WTC11 (cell line): ENCODE results near the gene MZT1. TPM values are rescaled to one million over a fixed set of nuclear protein-coding genes. Genes with fewer than 3 reads are reported as not detected.

Source experiments
- ATAC-seq: fragments of 200-7000 bp; cut with Tn5 transposase; 2 replicates; pipeline ENCODE4 v1.10.0; 2021; ENCODE audit warnings: mild to moderate bottlenecking, moderate library complexity
- CTCF ChIA-PET: fragments of 300-600 bp; sonication (Branson Sonifier 250); formaldehyde crosslinking; loops from one replicate; lab custom pipeline; 2021; ENCODE audit warnings: antibody characterized with exemption; lab: Charles Lee
- POLR2A ChIA-PET: fragments of 350-600 bp; sonication (Branson Sonifier 250); formaldehyde crosslinking; loops from one replicate; lab custom pipeline; 2021; ENCODE audit warnings: antibody characterized with exemption; lab: Charles Lee
- DNase-seq: peaks from one replicate; pipeline ENCODE4 v3.0.0; 2021; ENCODE audit warnings: low spot score
- H3K27ac Mint-ChIP-seq: 2 replicates; pipeline ENCODE4 v1.8.0; 2021; ENCODE audit warnings: mixed read lengths
- H3K27me3 Mint-ChIP-seq: 2 replicates; pipeline ENCODE4 v1.8.0; 2021; ENCODE audit warnings: low read depth, mild to moderate bottlenecking, moderate library complexity, mixed read lengths
- H3K36me3 Mint-ChIP-seq: 2 replicates; pipeline ENCODE4 v1.8.0; 2021; ENCODE audit warnings: mixed read lengths
- H3K4me1 Mint-ChIP-seq: 2 replicates; pipeline ENCODE4 v1.8.0; 2022; ENCODE audit warnings: mixed read lengths
- H3K4me3 Mint-ChIP-seq: 2 replicates; pipeline ENCODE4 v1.8.0; 2021; ENCODE audit warnings: mild to moderate bottlenecking, moderate library complexity, mixed read lengths
- H3K9me3 Mint-ChIP-seq: 2 replicates; pipeline ENCODE4 v1.8.0; 2021; ENCODE audit warnings: mixed read lengths
- CREB1 ChIP-seq: sonication (generic); formaldehyde crosslinking; IDR thresholded peaks from 2 replicates; pipeline ENCODE4 v1.8.0; 2023; ENCODE audit warnings: mild to moderate bottlenecking, missing genetic modification reagents
- ESRRA ChIP-seq: sonication (generic); formaldehyde crosslinking; IDR thresholded peaks from 2 replicates; pipeline ENCODE4 v1.8.1; 2022; ENCODE audit warnings: mild to moderate bottlenecking, missing genetic modification reagents, borderline replicate concordance
- ETV6 ChIP-seq: sonication (generic); formaldehyde crosslinking; IDR thresholded peaks from 2 replicates; pipeline ENCODE4 v1.8.1; 2022; ENCODE audit warnings: mild to moderate bottlenecking, missing genetic modification reagents
- FOXP1 ChIP-seq: sonication (generic); formaldehyde crosslinking; IDR thresholded peaks from 2 replicates; pipeline ENCODE4 v1.8.0; 2022; ENCODE audit warnings: missing genetic modification reagents, mild to moderate bottlenecking, moderate library complexity, borderline replicate concordance
- NFE2L1 ChIP-seq: sonication (generic); formaldehyde crosslinking; IDR thresholded peaks from 2 replicates; pipeline ENCODE4 v1.8.1; 2023; ENCODE audit warnings: missing genetic modification reagents
- RELA ChIP-seq: sonication (generic); formaldehyde crosslinking; IDR thresholded peaks from 2 replicates; pipeline ENCODE4 v1.8.1; 2022; ENCODE audit warnings: missing genetic modification reagents, mild to moderate bottlenecking, borderline replicate concordance
- SOX15 ChIP-seq: fragments of 250-450 bp; sonication (Bioruptor Pico); IDR thresholded peaks from 2 replicates; pipeline ENCODE4 v1.9.0; 2021; ENCODE audit warnings: mild to moderate bottlenecking
- TEAD1 ChIP-seq: sonication (generic); formaldehyde crosslinking; IDR thresholded peaks from 2 replicates; pipeline ENCODE4 v1.8.0; 2022; ENCODE audit warnings: mild to moderate bottlenecking, missing genetic modification reagents
- TP53 ChIP-seq: sonication (generic); formaldehyde crosslinking; IDR thresholded peaks from 2 replicates; pipeline ENCODE4 v1.8.1; 2023; ENCODE audit warnings: mild to moderate bottlenecking, missing genetic modification reagents
- total RNA-seq: library from RNA; stranded (reverse); gene quantifications from 3 replicates; pipeline ENCODE4 v1.2.3, GENCODE V29; 2021
- TF ChIP-seq, protein P1 (sequence below): sonication (generic); formaldehyde crosslinking; IDR thresholded peaks from 2 replicates; pipeline ENCODE4 v1.8.0; 2023; ENCODE audit warnings: missing genetic modification reagents
- TF ChIP-seq, protein P2 (sequence below): sonication (generic); formaldehyde crosslinking; IDR thresholded peaks from 2 replicates; pipeline ENCODE4 v1.8.1; 2023; ENCODE audit warnings: mild to moderate bottlenecking, missing genetic modification reagents
- TF ChIP-seq, protein P3 (sequence below): fragments of 250-450 bp; sonication (Bioruptor Pico); IDR thresholded peaks from 2 replicates; pipeline ENCODE4 v1.9.0; 2021; ENCODE audit warnings: mild to moderate bottlenecking
- TF ChIP-seq, protein P4 (sequence below): sonication (generic); formaldehyde crosslinking; conservative IDR thresholded peaks from 2 replicates; pipeline ENCODE4 v1.8.1; 2023; ENCODE audit warnings: mild to moderate bottlenecking, low read depth, missing genetic modification reagents, moderate library complexity
- TF ChIP-seq, protein P5 (sequence below): sonication (generic); formaldehyde crosslinking; IDR thresholded peaks from 2 replicates; pipeline ENCODE4 v1.8.1; 2022; ENCODE audit warnings: mild to moderate bottlenecking, moderate library complexity, missing genetic modification reagents
- TF ChIP-seq, protein P6 (sequence below): fragments of 200-600 bp; IDR thresholded peaks from 2 replicates; pipeline ENCODE4 v1.8.0; 2022; ENCODE audit warnings: antibody characterized with exemption
- TF ChIP-seq, protein P7 (sequence below): fragments of 250-450 bp; sonication (Bioruptor Pico); conservative IDR thresholded peaks from 2 replicates; pipeline ENCODE4 v1.9.0; 2021; ENCODE audit warnings: mild to moderate bottlenecking
- TF ChIP-seq, protein P8 (sequence below): sonication (generic); formaldehyde crosslinking; IDR thresholded peaks from 2 replicates; pipeline ENCODE4 v1.8.0; 2023; ENCODE audit warnings: missing genetic modification reagents, mild to moderate bottlenecking, borderline replicate concordance

MZT1 gene
- total RNA-seq, 1 experiment from 2014 or later, result 23.5 TPM

DNA sequence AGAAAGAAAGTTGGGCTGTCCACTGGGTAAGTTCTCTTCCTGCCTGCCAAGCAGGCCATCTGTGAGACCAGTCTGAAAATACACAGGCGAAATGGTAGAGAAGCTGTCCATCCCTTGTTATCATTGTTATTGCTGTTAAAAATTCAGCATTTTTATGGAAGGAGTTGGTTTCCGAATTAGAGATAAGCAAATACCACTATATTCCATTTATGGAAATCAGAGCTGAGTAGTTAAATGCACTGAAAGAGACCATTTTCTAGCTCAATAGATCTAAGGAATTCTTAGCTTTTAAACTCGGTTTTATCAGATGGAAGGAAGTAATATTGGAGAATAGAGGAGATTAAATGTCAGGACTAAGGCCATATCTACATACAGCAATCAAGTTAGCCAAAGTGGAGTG lies 40.7 kb downstream of the MZT1 start:
- no peaks in the 10 kb centered on the region for H3K4me1 Mint-ChIP-seq
- peaks cover 5% of the 10 kb centered on the region; the same call in 1 of the 2 replicates for H3K36me3 Mint-ChIP-seq
- no peaks in the 10 kb centered on the region for H3K27me3 Mint-ChIP-seq
- DNase-seq (no peak), ATAC-seq (no peak)
- H3K27ac Mint-ChIP-seq, result no peak overlapping the region
- peaks cover 19% of the 10 kb centered on the region for H3K9me3 Mint-ChIP-seq
- no peak overlapping the region for H3K4me3 Mint-ChIP-seq
- ChIA-PET POLR2A (no interaction called here), CTCF (no interaction called here)
- TF ChIP-seq NFE2L1 (CRISPR knock-in tag), result no peak
- TF ChIP-seq ESRRA (CRISPR knock-in tag), result no peak
- no peak for TF ChIP-seq SOX15 (CRISPR knock-in tag)
- TF ChIP-seq, protein P1, sequence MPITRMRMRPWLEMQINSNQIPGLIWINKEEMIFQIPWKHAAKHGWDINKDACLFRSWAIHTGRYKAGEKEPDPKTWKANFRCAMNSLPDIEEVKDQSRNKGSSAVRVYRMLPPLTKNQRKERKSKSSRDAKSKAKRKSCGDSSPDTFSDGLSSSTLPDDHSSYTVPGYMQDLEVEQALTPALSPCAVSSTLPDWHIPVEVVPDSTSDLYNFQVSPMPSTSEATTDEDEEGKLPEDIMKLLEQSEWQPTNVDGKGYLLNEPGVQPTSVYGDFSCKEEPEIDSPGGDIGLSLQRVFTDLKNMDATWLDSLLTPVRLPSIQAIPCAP (CRISPR knock-in tag), result no peak
- TF ChIP-seq, protein P2, sequence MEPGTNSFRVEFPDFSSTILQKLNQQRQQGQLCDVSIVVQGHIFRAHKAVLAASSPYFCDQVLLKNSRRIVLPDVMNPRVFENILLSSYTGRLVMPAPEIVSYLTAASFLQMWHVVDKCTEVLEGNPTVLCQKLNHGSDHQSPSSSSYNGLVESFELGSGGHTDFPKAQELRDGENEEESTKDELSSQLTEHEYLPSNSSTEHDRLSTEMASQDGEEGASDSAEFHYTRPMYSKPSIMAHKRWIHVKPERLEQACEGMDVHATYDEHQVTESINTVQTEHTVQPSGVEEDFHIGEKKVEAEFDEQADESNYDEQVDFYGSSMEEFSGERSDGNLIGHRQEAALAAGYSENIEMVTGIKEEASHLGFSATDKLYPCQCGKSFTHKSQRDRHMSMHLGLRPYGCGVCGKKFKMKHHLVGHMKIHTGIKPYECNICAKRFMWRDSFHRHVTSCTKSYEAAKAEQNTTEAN (CRISPR knock-in tag), result no peak
- TF ChIP-seq, protein P3, sequence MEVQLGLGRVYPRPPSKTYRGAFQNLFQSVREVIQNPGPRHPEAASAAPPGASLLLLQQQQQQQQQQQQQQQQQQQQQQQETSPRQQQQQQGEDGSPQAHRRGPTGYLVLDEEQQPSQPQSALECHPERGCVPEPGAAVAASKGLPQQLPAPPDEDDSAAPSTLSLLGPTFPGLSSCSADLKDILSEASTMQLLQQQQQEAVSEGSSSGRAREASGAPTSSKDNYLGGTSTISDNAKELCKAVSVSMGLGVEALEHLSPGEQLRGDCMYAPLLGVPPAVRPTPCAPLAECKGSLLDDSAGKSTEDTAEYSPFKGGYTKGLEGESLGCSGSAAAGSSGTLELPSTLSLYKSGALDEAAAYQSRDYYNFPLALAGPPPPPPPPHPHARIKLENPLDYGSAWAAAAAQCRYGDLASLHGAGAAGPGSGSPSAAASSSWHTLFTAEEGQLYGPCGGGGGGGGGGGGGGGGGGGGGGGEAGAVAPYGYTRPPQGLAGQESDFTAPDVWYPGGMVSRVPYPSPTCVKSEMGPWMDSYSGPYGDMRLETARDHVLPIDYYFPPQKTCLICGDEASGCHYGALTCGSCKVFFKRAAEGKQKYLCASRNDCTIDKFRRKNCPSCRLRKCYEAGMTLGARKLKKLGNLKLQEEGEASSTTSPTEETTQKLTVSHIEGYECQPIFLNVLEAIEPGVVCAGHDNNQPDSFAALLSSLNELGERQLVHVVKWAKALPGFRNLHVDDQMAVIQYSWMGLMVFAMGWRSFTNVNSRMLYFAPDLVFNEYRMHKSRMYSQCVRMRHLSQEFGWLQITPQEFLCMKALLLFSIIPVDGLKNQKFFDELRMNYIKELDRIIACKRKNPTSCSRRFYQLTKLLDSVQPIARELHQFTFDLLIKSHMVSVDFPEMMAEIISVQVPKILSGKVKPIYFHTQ (CRISPR knock-in tag), result no peak
- no peak for TF ChIP-seq RELA (CRISPR knock-in tag)
- TF ChIP-seq, protein P4, sequence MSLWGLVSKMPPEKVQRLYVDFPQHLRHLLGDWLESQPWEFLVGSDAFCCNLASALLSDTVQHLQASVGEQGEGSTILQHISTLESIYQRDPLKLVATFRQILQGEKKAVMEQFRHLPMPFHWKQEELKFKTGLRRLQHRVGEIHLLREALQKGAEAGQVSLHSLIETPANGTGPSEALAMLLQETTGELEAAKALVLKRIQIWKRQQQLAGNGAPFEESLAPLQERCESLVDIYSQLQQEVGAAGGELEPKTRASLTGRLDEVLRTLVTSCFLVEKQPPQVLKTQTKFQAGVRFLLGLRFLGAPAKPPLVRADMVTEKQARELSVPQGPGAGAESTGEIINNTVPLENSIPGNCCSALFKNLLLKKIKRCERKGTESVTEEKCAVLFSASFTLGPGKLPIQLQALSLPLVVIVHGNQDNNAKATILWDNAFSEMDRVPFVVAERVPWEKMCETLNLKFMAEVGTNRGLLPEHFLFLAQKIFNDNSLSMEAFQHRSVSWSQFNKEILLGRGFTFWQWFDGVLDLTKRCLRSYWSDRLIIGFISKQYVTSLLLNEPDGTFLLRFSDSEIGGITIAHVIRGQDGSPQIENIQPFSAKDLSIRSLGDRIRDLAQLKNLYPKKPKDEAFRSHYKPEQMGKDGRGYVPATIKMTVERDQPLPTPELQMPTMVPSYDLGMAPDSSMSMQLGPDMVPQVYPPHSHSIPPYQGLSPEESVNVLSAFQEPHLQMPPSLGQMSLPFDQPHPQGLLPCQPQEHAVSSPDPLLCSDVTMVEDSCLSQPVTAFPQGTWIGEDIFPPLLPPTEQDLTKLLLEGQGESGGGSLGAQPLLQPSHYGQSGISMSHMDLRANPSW, result no peak
- TF ChIP-seq, protein P5, sequence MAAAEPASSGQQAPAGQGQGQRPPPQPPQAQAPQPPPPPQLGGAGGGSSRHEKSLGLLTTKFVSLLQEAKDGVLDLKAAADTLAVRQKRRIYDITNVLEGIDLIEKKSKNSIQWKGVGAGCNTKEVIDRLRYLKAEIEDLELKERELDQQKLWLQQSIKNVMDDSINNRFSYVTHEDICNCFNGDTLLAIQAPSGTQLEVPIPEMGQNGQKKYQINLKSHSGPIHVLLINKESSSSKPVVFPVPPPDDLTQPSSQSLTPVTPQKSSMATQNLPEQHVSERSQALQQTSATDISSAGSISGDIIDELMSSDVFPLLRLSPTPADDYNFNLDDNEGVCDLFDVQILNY (CRISPR knock-in tag), result no peak
- no peak for TF ChIP-seq TP53
- TF ChIP-seq, protein P6, sequence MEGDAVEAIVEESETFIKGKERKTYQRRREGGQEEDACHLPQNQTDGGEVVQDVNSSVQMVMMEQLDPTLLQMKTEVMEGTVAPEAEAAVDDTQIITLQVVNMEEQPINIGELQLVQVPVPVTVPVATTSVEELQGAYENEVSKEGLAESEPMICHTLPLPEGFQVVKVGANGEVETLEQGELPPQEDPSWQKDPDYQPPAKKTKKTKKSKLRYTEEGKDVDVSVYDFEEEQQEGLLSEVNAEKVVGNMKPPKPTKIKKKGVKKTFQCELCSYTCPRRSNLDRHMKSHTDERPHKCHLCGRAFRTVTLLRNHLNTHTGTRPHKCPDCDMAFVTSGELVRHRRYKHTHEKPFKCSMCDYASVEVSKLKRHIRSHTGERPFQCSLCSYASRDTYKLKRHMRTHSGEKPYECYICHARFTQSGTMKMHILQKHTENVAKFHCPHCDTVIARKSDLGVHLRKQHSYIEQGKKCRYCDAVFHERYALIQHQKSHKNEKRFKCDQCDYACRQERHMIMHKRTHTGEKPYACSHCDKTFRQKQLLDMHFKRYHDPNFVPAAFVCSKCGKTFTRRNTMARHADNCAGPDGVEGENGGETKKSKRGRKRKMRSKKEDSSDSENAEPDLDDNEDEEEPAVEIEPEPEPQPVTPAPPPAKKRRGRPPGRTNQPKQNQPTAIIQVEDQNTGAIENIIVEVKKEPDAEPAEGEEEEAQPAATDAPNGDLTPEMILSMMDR, result no peak
- TF ChIP-seq TEAD1 (CRISPR knock-in tag), result no peak
- TF ChIP-seq FOXP1 (CRISPR knock-in tag), result no peak

DNA sequence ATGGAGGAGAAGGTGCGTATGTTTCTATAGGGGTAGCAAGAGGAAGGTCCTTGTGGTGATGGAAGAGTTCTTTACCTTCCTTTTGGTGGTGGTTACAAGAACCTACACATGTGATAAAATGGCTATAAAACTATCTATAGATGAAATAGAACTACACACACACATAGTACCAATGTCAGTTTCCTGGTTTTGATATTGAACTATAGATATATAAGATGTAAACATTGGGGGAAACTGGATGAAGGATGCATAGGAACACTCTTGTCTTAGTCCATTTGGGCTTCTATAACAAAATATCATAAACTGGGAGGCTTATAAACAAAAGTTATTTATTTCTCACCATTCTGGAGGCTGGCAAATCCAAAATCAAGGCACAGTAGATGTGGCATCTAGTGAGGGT lies 47.1 kb downstream of the MZT1 start:
- H3K27ac Mint-ChIP-seq, result no peak overlapping the region
- no peaks in the 10 kb centered on the region for H3K27me3 Mint-ChIP-seq
- H3K4me3 Mint-ChIP-seq, result no peak overlapping the region
- ChIA-PET POLR2A (no interaction called here), CTCF (no interaction called here)
- no peak for DNase-seq
- peaks cover 6% of the 10 kb centered on the region for H3K4me1 Mint-ChIP-seq
- H3K9me3 Mint-ChIP-seq, result peaks cover 10% of the 10 kb centered on the region; the same call in 1 of the 2 replicates
- ATAC-seq, result no peak
- no peaks in the 10 kb centered on the region for H3K36me3 Mint-ChIP-seq
- TF ChIP-seq ETV6 (no peak), CREB1 (CRISPR knock-in tag) (no peak)
- TF ChIP-seq, protein P7, sequence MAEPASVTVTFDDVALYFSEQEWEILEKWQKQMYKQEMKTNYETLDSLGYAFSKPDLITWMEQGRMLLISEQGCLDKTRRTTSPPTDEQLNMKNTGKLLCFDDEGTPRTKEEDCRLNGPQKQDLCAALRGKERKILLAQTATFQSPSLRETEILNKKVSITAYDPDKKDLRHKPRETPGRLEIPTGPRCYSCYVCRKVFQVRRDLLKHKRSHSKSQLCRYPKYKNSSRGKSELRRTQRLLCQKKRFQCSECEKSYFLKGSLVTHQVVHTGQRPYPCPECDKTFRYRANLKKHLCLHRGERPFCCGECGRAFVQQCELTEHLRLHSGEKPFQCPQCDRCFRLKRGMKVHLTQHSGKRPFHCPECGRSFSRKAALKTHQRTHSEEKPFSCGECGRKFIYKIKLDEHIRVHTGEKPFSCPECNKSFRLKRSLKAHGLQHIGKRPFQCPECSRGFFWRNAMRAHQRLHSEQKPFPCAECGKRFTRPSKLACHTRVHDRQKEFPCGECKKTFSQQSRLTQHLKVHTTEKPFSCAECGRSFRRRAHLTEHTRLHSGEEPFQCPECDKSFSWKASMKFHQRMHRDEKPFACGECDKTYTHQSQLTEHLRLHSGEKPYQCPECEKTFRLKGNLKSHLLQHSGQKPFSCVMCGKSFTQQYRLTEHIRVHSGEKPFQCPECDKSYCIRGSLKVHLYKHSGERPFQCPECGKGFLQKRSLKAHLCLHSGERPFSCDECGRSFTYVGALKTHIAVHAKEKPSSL, result no peak
- TF ChIP-seq, protein P8, sequence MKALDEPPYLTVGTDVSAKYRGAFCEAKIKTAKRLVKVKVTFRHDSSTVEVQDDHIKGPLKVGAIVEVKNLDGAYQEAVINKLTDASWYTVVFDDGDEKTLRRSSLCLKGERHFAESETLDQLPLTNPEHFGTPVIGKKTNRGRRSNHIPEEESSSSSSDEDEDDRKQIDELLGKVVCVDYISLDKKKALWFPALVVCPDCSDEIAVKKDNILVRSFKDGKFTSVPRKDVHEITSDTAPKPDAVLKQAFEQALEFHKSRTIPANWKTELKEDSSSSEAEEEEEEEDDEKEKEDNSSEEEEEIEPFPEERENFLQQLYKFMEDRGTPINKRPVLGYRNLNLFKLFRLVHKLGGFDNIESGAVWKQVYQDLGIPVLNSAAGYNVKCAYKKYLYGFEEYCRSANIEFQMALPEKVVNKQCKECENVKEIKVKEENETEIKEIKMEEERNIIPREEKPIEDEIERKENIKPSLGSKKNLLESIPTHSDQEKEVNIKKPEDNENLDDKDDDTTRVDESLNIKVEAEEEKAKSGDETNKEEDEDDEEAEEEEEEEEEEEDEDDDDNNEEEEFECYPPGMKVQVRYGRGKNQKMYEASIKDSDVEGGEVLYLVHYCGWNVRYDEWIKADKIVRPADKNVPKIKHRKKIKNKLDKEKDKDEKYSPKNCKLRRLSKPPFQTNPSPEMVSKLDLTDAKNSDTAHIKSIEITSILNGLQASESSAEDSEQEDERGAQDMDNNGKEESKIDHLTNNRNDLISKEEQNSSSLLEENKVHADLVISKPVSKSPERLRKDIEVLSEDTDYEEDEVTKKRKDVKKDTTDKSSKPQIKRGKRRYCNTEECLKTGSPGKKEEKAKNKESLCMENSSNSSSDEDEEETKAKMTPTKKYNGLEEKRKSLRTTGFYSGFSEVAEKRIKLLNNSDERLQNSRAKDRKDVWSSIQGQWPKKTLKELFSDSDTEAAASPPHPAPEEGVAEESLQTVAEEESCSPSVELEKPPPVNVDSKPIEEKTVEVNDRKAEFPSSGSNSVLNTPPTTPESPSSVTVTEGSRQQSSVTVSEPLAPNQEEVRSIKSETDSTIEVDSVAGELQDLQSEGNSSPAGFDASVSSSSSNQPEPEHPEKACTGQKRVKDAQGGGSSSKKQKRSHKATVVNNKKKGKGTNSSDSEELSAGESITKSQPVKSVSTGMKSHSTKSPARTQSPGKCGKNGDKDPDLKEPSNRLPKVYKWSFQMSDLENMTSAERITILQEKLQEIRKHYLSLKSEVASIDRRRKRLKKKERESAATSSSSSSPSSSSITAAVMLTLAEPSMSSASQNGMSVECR, result no peak
